K562 (cell line): ENCODE results near the gene STMP1. TPM values are rescaled to one million over a fixed set of nuclear protein-coding genes. Genes with fewer than 3 reads are reported as not detected.
A peak's percentile ranks its signal among the peaks of the same experiment; 100 is the strongest.

Source experiments
- ESRRB ChIP-seq: fragments of 250-450 bp; sonication (Bioruptor Pico); IDR thresholded peaks from 2 replicates; pipeline ENCODE4 v1.5.0; 2020; ENCODE audit warnings: mild to moderate bottlenecking, moderate library complexity, borderline replicate concordance
- ETS2 ChIP-seq: IDR thresholded peaks from 2 replicates; pipeline ENCODE4 v1.6.1; 2016; ENCODE audit warnings: borderline replicate concordance, missing genetic modification characterization, mild to moderate bottlenecking, moderate library complexity, missing compliant biosample characterization; ENCODE audit not compliant: poor library complexity, severe bottlenecking
- HOMEZ ChIP-seq: fragments of 250-450 bp; sonication (Bioruptor Pico); IDR thresholded peaks from 2 replicates; pipeline ENCODE4 v1.4.0; 2020; ENCODE audit warnings: mild to moderate bottlenecking, moderate library complexity
- ILK ChIP-seq: fragments of 450-650 bp; IDR thresholded peaks from 2 replicates; pipeline ENCODE4 v1.6.1; 2016; ENCODE audit warnings: missing genetic modification characterization, low read depth, mild to moderate bottlenecking, missing compliant biosample characterization, moderate library complexity, borderline replicate concordance
- MTF1 ChIP-seq: fragments of 250-450 bp; sonication (Bioruptor Pico); IDR thresholded peaks from 2 replicates; pipeline ENCODE4 v1.9.0; 2021; ENCODE audit warnings: moderate library complexity, mild to moderate bottlenecking, inconsistent platforms, borderline replicate concordance
- PHF8 ChIP-seq: fragments of 200-600 bp; sonication (generic); IDR thresholded peaks from 2 replicates; pipeline ENCODE4 v1.6.1; 2012; ENCODE audit warnings: mixed run types, mild to moderate bottlenecking, inconsistent platforms, low read length, moderate library complexity, borderline replicate concordance
- PURB ChIP-seq: sonication (generic); formaldehyde crosslinking; IDR thresholded peaks from 2 replicates; pipeline ENCODE4 v1.9.0; 2021; ENCODE audit warnings: low read depth, mild to moderate bottlenecking, missing genetic modification reagents
- RBM14 ChIP-seq: fragments of 200-400 bp; formaldehyde crosslinking; IDR thresholded peaks from 2 replicates; pipeline ENCODE4 v1.6.1; 2018; ENCODE audit warnings: low read depth, mild to moderate bottlenecking, low read length, moderate library complexity, borderline replicate concordance; ENCODE audit not compliant: insufficient read depth
- SP1 ChIP-seq: sonication (generic); formaldehyde crosslinking; IDR thresholded peaks from 2 replicates; pipeline ENCODE4 v1.8.1; 2022; ENCODE audit warnings: mild to moderate bottlenecking, missing genetic modification reagents
- TAF7 ChIP-seq: fragments of 450-650 bp; IDR thresholded peaks from 2 replicates; pipeline ENCODE4 v1.6.1; 2016; ENCODE audit warnings: missing genetic modification characterization, missing compliant biosample characterization
- TAL1 ChIP-seq: fragments of 450-650 bp; IDR thresholded peaks from 2 replicates; pipeline ENCODE4 v1.6.1; 2016; ENCODE audit warnings: mild to moderate bottlenecking
- TBP ChIP-seq: optimal IDR thresholded peaks from 2 replicates; pipeline ENCODE3; 2011; ENCODE audit warnings: low read depth, low read length, improper control_type of control experiment
- ZBTB17 ChIP-seq: fragments of 450-650 bp; formaldehyde crosslinking; IDR thresholded peaks from 2 replicates; pipeline ENCODE4 v1.4.0; 2020; ENCODE audit warnings: mild to moderate bottlenecking
- ZNF146 ChIP-seq: IDR thresholded peaks from one replicate; pipeline ENCODE4 v1.6.1; 2018; ENCODE audit warnings: missing compliant biosample characterization; ENCODE audit not compliant: unreplicated experiment
- ZNF184 ChIP-seq: sonication (generic); formaldehyde crosslinking; IDR thresholded peaks from 2 replicates; pipeline ENCODE4 v1.5.0; 2020; ENCODE audit warnings: missing genetic modification reagents
- ZNF445 ChIP-seq: fragments of 250-450 bp; sonication (Bioruptor Pico); IDR thresholded peaks from 2 replicates; pipeline ENCODE4 v1.4.0; 2020; ENCODE audit warnings: low read depth, mild to moderate bottlenecking, moderate library complexity
- ZNF583 ChIP-seq: fragments of 250-450 bp; sonication (Bioruptor Pico); IDR thresholded peaks from 2 replicates; pipeline ENCODE4 v1.4.0; 2020
- ZNF778 ChIP-seq: fragments of 450-650 bp; formaldehyde crosslinking; IDR thresholded peaks from 2 replicates; pipeline ENCODE4 v1.4.0; 2020; ENCODE audit warnings: mild to moderate bottlenecking, moderate library complexity
- polyA plus RNA-seq, 8 experiments: library from polyadenylated mRNA; depleted of rRNA in 4 of 8; stranded (reverse) in 5 of 8; unstranded in 3 of 8; fragments of >200 nt; fragmentation: Nextera tagmentation in 2 of 8; fragmentation: Illumina TruSeq in 1 of 8; extraction: Ambion mirVana in 2 of 8; extraction: Trizol in 1 of 8; gene quantifications; 2 replicates each; pipeline versions ENCODE4 v1.2.1 to v1.2.3, GENCODE V29; 2011 to 2014; ENCODE audit warnings: inconsistent platforms in 1 of 8, missing spikeins in 1 of 8
- total RNA-seq, 7 experiments: library from RNA; depleted of rRNA in 6 of 7; stranded (reverse); fragments of >200 nt in 6 of 7; fragmentation: Illumina TruSeq in 2 of 7; extraction: Trizol in 2 of 7; gene quantifications; 2 replicates each; pipeline versions ENCODE4 v1.2.1 to v1.2.3, GENCODE V29; 2011 to 2021; ENCODE audit warnings: low replicate concordance in 1 of 7
- TF ChIP-seq, protein P1 (sequence below): fragments of 450-650 bp; formaldehyde crosslinking; conservative IDR thresholded peaks from 2 replicates; pipeline ENCODE4 v1.4.0; 2022; ENCODE audit warnings: mild to moderate bottlenecking, missing genetic modification characterization
- TF ChIP-seq, protein P2 (sequence below): fragments of 450-650 bp; IDR thresholded peaks from 2 replicates; pipeline ENCODE4 v1.6.1; 2016; ENCODE audit warnings: low read depth

Gene STMP1
- total and polyA plus RNA-seq, 9 of the 15 experiments (the other 6 are each of a cell fraction or from before 2014, with no cell fraction given), result 10.6 to 249 (median 56.8) TPM

- no peak for TF ChIP-seq ILK
- TF ChIP-seq PHF8, result peak; percentile 94
- TF ChIP-seq SP1 (CRISPR knock-in tag), result no peak
- TF ChIP-seq, protein P1, sequence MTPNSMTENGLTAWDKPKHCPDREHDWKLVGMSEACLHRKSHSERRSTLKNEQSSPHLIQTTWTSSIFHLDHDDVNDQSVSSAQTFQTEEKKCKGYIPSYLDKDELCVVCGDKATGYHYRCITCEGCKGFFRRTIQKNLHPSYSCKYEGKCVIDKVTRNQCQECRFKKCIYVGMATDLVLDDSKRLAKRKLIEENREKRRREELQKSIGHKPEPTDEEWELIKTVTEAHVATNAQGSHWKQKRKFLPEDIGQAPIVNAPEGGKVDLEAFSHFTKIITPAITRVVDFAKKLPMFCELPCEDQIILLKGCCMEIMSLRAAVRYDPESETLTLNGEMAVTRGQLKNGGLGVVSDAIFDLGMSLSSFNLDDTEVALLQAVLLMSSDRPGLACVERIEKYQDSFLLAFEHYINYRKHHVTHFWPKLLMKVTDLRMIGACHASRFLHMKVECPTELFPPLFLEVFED (CRISPR knock-in tag), result no peak
- TF ChIP-seq TAF7, result peak; percentile 66; the same call in 1 of the 2 replicates
- TF ChIP-seq MTF1 (CRISPR knock-in tag), result no peak
- TF ChIP-seq ZNF184 (CRISPR knock-in tag), result no peak
- no peak for TF ChIP-seq PURB (CRISPR knock-in tag)
- TF ChIP-seq ZBTB17 (CRISPR knock-in tag), result no peak; the same call in 1 of the 2 replicates
- TF ChIP-seq ZNF583 (CRISPR knock-in tag), result no peak
- peak; percentile 32 for TF ChIP-seq ETS2 (tag)
- TF ChIP-seq ESRRB (CRISPR knock-in tag), result no peak
- TF ChIP-seq TAL1, result no peak
- TF ChIP-seq, protein P2, sequence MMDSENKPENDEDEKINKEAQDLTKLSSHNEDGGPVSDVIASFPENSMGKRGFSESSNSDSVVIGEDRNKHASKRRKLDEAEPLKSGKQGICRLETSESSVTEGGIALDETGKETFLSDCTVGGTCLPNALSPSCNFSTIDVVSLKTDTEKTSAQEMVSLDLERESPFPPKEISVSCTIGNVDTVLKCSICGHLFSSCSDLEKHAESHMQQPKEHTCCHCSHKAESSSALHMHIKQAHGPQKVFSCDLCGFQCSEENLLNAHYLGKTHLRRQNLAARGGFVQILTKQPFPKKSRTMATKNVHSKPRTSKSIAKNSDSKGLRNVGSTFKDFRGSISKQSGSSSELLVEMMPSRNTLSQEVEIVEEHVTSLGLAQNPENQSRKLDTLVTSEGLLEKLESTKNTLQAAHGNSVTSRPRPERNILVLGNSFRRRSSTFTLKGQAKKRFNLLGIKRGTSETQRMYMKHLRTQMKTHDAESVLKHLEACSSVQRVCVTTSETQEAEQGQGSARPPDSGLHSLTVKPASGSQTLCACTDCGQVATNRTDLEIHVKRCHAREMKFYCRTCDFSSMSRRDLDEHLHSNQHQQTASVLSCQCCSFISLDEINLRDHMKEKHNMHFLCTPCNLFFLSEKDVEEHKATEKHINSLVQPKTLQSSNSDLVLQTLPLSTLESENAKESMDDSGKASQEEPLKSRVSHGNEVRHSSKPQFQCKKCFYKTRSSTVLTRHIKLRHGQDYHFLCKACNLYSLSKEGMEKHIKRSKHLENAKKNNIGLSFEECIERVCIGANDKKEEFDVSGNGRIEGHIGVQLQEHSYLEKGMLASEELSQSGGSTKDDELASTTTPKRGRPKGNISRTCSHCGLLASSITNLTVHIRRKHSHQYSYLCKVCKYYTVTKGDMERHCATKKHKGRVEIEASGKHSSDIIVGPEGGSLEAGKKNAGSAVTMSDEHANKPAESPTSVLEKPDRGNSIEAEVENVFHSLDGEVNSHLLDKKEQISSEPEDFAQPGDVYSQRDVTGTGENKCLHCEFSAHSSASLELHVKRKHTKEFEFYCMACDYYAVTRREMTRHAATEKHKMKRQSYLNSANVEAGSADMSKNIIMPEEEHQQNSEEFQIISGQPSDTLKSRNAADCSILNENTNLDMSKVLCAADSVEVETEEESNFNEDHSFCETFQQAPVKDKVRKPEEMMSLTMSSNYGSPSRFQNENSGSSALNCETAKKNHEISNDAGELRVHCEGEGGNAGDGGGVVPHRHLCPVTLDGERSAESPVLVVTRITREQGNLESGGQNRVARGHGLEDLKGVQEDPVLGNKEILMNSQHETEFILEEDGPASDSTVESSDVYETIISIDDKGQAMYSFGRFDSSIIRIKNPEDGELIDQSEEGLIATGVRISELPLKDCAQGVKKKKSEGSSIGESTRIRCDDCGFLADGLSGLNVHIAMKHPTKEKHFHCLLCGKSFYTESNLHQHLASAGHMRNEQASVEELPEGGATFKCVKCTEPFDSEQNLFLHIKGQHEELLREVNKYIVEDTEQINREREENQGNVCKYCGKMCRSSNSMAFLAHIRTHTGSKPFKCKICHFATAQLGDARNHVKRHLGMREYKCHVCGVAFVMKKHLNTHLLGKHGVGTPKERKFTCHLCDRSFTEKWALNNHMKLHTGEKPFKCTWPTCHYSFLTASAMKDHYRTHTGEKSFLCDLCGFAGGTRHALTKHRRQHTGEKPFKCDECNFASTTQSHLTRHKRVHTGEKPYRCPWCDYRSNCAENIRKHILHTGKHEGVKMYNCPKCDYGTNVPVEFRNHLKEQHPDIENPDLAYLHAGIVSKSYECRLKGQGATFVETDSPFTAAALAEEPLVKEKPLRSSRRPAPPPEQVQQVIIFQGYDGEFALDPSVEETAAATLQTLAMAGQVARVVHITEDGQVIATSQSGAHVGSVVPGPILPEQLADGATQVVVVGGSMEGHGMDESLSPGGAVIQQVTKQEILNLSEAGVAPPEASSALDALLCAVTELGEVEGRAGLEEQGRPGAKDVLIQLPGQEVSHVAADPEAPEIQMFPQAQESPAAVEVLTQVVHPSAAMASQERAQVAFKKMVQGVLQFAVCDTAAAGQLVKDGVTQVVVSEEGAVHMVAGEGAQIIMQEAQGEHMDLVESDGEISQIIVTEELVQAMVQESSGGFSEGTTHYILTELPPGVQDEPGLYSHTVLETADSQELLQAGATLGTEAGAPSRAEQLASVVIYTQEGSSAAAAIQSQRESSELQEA, result no peak
- no peak for TF ChIP-seq ZNF445 (CRISPR knock-in tag)
- no peak for TF ChIP-seq ZNF146 (CRISPR knock-in tag)
- TF ChIP-seq HOMEZ (CRISPR knock-in tag), result no peak; the same call in 1 of the 2 replicates
- no peak for TF ChIP-seq ZNF778 (CRISPR knock-in tag)
- TF ChIP-seq RBM14, result no peak
- TF ChIP-seq TBP, result no peak
Measured at GRCh38 chr7:135662123-135662372, 266 bp upstream of the STMP1 start (continued).
